Right lobe of liver (tissue), 4 donors: Measurements from ENCODE around the gene HOXB7.

Experiments
- CTCF ChIP-seq, 4 donors: fragments of 200-600 bp in 3 of 4; fragments of 450-650 bp in 1 of 4; IDR thresholded peaks; one replicate each; pipeline versions ENCODE4 v1.5.1 to v1.8.0; 2016 to 2022; ENCODE audit warnings: antibody characterized with exemption in 4 of 4, mild to moderate bottlenecking in 2 of 4
- POLR2A ChIP-seq: fragments of 450-650 bp; IDR thresholded peaks from one replicate; pipeline ENCODE4 v1.6.1; 2017; ENCODE audit warnings: antibody characterized with exemption, mild to moderate bottlenecking
- donor health status: DM: no; HTN: no; CAD: no.
- donor health status: DM: no; HTN: no; CAD: no.
- donor health status: DM: no; HTN: yes; CAD: no.

GRCh38 chr17:48632579-48633265, 21.9 kb upstream of the HOXB7 start:
- TF ChIP-seq CTCF (IDR thresholded peaks at IDR 0.05) (no peak), POLR2A (no peak)
